Non-pigmented ciliary epithelial cell (primary cell): Measurements from ENCODE around the gene CBS.
A peak's percentile ranks its signal among the peaks of the same experiment; 100 is the strongest.
"Not testable (repeated sequence)": the region's sequence is repeated elsewhere in the genome, so short reads cannot be mapped to it uniquely, and the experiment has no call there.

Experiments used
- DNase-seq: peaks from one replicate; pipeline ENCODE4 v3.0.0-alpha.2; 2010; ENCODE audit warnings: low read depth

CBS gene

GRCh38 chr21:43068065-43068464 is 7.6 kb downstream of the CBS start:
- not testable (repeated sequence) for DNase-seq

- DNase-seq = not testable (repeated sequence)
These were observed 8.9 kb downstream of the CBS start for GRCh38 chr21:43066690-43067089.

DNA sequence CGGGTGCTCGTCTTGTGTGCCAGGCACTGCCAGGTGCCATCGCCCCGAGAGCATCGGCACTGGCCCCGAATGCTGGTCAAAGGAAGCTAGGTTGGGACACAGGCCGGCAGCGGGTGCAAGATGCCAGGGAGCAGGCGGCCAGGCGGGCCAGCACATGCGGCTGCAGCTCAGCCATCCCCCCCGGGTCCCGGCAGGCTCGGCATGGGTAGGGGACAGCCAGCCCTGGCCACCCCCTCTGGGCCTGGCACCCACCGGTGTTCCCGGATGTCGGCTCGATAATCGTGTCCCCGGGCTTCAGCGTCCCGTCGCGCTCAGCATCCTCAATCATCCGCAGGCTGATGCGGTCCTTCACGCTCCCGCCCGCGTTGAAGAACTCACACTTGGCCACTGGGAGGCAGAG is 9.6 kb downstream of the CBS start:
- not testable (repeated sequence) for DNase-seq

- not testable (repeated sequence) for DNase-seq
These were observed 11.2 kb downstream of the CBS start for GRCh38 chr21:43064265-43064917.

GRCh38 chr21:43062955-43063664 is 12.5 kb downstream of the CBS start:
- DNase-seq = not testable (repeated sequence)

DNA sequence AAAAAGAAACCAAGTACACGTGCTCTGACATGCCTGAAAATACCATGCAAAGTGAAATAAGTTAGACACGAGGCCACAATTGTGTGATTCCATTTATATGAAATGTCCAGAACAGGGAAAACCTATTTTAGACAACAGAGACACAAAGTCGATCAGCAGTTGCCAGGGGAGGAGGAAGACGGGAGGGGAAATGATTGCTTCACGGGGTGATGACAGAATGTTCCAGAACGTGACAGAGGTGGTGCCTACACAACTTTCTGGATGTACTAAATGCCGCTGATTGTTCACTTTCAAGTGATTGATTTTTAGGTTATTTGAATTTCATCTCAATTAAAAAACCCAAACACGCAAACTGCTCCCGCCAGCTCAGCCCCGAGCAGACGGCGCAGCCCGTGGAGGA is 22.5 kb downstream of the CBS start:
- not testable (repeated sequence) for DNase-seq

DNA sequence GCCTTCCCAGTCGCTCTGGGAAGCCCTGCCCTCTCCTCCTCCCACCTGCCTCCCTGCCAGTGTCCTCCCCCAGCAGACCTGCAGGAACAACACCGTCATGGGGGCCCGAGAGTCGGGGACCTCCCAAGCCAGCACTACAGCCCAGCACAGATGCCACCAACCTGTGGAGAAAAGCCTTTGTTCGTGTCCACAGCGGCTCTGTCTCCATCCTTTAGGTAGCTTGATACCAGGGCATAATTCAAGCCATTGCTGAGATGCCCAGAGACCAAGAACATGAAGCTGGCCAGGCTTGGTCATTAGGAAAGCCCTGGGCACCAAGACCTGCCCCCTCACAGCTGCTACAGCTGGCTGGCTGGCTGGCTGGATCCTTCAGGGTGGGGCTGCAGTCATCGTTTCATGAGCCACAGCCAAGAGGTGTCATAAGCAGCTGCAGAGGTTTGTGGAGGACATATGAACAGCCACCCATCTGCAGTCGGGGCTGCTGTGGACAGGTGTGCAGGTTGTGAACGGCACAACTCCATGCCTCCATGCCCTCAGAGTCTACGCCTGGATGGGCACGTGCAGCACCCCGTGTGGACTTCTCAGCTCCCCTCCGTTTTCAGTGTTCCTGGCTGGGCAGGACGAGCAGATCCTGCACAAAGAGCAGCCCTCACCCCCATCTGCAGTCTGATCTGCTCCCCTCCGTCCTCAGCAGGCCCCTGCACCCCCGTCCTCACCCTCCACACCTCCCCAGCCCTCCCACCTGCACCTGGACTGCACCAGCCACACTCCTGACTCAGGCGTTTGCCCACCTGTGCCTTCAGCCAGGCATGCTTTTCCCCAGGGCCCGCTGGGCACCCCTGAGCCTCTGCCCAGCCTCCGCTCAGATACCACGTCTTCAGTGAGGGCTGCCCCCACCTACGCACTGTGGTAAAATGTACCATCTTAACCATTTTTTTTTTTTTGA is 29.5 kb downstream of the CBS start:
- not testable (repeated sequence) for DNase-seq

GRCh38 chr21:43045165-43045875 is 30.3 kb downstream of the CBS start:
- DNase-seq = not testable (repeated sequence)

- DNase-seq = not testable (repeated sequence)
These were observed 31.1 kb downstream of the CBS start for GRCh38 chr21:43044547-43044946.

GRCh38 chr21:43043291-43043690 is 32.3 kb downstream of the CBS start:
- DNase-seq = not testable (repeated sequence)

DNA sequence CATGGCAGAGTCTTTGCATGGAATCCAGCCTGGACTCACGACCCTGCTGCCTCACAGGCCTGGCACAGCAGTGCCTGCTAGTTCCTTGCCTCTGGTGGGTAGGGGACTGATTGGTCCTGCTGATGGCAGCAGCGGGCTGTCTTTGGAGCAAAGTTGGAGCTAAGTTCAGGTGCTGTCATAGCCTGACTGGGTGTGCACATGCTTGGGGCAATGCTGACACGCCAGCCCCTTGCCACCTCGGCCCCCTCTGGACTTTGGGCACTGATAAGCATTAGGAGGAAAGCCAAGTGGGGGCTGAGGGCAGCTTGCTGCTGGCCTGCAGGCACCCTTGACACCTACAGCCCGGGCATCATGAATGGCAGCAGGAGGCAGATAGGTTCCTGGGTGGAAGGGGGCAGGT is 33.5 kb downstream of the CBS start:
- not testable (repeated sequence) for DNase-seq

- not testable (repeated sequence) for DNase-seq
These were observed 37.0 kb downstream of the CBS start for GRCh38 chr21:43038659-43039044.

DNA sequence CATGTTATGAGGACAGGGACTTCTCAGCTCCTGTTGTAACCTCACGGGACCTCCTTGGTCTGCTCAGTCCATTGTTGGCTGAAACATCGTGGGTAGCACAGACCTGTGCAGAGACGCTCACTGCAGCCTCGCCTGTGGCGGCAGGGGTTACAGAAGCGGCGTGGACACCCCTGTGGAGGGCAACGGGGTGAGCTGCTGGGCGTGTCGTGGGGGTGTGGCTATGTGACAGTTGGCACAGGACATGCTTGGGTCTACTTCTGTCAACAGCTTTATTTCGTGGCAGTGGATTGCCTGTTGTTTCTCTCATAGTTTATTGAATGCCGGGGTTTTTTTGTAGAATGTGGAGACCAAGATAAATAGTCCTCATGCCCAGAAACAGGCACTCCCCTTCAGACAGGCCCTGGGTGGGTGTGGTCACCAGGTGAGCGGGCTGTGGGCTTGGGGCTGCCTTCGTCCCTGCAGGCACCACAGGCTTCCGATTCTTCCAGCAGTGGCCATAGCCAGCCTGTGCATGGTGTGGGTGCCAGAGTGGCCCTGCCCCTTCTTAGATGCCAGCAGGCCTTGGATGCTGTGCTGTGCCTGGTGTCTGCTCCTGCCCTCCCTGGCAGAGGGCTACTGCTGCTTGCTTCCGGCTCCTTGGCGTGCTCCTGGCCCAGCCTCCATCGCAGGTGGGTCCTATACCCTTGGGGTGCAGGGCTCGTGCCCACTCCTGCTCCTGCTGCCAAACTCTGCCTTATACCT is 37.5 kb downstream of the CBS start:
- DNase-seq = not testable (repeated sequence)

GRCh38 chr21:43036889-43037288 is 38.7 kb downstream of the CBS start:
- not testable (repeated sequence) for DNase-seq

DNA sequence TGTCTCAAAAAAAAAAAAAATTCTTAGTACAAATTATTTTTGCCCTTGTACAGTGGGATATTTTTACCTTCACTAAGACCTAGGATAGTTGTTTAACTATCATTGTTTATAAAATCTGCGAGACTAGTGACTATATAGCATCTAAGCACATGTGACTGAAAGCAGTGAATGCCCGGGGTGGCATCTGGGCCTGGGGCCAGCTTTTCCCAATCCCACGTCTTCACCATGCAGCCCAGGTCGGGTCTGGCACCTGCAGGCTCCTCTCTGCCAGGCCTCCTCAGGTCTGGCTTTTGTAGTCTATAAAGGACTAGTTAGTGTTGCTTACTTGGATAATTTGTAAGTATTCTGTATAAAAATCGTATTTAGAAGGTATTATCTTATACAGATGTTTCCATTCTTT is 40.8 kb downstream of the CBS start:
- no peak for DNase-seq

GRCh38 chr21:43034101-43034500 is 41.5 kb downstream of the CBS start:
- DNase-seq = no peak

DNA sequence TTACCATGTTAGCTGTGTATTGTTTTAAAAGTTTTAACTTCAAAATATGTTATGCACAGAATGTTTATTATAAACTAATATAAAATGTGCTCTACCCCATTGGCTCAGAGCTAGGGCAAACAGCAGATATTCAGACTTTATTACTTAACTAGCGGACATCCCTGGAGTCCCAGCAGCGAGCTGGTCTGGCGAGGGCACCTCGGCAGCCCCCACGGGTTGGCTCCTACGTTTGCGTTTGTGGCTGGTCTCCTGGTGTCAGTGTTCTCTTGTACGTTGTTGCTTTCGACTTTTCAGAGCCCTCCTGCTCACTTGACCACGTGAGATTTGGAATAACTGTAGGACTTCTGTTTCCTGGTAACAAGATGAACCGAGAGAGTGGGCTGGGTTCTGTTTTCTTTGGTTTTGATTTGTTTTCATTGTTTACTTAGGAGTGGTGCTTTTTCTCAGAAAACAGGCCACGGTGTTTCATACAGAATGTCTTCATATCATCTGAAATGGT is 44.5 kb downstream of the CBS start:
- DNase-seq = no peak

DNA sequence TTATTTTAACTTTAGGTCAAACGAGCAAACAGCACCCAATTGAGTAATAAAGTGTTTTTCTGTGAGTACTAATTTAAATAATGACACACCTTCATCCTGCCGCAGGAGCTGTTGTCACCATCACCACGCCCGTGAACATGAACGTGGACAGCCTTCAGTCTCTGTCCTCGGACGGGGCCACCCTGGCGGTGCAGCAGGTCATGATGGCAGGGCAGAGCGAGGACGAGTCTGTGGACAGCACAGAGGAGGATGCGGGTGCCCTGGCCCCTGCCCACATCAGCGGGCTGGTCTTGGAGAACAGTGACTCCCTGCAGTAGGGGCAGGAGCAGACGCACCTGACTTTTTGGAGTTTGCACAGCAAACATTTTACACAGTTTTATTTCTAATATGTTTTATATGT is 45.9 kb downstream of the CBS start:
- no peak for DNase-seq

DNA sequence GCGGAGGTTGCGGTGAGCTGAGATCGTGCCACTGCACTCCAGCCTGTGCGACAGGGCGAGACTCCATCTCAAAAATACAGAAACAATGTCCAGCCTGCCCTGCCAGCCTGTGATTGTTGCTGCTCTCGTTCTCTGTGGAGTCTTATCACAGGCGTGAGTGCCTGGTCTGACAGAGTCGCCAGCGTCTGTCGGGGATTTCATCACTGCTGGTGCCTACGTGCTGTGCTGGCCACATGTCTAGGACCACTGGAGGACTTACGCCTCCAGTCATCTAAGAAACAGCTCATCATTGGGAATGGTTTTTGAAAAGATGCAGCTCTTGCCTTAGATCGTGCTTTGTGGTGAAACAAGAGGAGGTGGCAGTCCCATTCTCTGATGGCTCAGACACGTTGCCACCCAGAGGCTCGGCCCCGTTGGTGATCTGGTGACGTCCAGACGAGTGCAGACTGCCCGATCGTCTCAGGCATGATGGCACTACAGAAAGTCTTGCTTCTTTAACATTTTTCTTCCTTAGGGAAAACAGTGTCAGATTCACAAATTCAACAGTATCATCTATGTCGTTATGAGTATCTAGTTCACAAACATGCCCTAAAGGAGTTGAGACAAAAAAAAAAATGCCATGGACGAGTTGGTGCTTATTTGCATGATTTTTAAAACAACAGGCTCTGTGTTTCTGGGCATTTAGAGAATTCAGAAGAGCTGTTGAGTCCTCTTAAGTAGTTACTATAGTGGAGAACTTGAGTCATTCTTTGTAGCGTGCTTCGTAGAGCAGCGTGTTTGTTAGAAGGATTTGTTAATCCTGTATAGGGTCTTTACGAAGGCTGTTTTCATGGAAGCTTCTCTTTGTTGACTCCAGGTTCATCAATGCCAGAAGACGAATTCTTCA is 47.5 kb downstream of the CBS start:
- no peak for DNase-seq

DNA sequence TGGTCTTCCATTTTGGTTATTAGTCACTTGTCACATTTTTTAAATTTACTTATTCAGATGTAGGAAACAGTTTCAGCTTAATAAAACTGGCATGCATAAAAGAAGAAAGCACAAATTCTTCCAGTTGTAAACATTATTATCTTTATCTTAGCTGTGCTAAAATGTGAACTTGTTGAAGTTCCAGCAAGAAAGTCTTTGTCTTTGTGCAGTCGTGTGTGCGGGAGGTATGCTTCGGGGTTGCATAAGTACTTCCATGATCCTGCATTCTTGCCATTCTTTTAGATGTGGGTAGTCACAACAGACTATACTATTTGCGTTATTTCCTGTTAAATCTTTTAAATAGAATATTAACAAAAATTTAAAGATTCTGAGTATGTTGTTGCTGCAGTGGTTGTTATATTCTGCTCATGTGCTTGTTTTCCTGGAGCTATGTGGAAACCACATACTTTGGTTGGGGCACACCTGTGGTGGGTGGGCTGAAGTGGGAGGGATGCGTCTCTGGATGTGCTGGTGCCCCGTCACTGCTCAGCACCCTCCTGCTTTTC is 49.9 kb downstream of the CBS start:
- peak; percentile 89 for DNase-seq
